Keratinocyte (primary cell): ENCODE measurements around the gene CACNA2D2.

Experiments
- EZH2 ChIP-seq: IDR thresholded peaks from one replicate; pipeline ENCODE4 v1.6.1; 2012; ENCODE audit warnings: inconsistent platforms, mild to moderate bottlenecking, low read length, moderate library complexity
- TF ChIP-seq, protein P1 (sequence below), 3 experiments: IDR thresholded peaks in 1 of 3; conservative IDR thresholded peaks in 1 of 3; optimal IDR thresholded peaks in 1 of 3; 2 replicates in 2 of 3; 3 replicates in 1 of 3; pipeline versions ENCODE3 to v1.5.1; 2011; ENCODE audit warnings: low read length in 3 of 3, mild to moderate bottlenecking in 3 of 3, moderate library complexity in 2 of 3, control low read depth in 1 of 3, inconsistent platforms in 1 of 3; ENCODE audit not compliant: insufficient read depth in 2 of 3; ENCODE audit errors: extremely low read depth in 1 of 3

DNA sequence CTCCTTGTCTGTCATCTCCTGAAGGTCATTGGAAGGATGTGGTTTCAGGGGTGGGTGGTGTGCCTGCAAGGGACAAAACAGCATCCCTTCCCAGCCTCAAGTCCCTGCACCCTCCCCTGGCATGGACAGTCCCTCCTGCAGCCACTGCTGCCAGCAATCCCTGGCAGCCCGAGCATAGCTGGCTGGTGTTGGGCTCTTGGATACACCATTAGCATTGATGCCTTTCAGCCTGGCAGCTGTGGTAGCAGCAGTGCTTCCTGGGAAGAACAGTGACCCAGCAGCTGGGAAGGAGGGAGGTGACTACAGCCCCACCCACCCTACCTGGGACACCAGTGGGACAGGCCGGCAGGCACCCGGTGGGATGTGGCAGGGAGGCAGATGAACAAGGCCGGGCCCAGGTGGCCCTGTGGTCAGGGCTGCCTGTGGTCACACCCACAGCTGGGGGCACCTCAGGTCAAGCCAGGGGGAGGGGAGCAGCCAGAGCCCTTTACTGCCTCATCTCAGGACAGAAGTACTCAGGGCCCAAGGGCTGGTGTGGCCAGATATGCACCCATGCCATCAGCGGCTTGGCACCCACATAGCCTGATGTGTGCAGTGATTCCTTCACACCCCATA is 111.2 kb downstream of the CACNA2D2 start:
- TF ChIP-seq, protein P1, sequence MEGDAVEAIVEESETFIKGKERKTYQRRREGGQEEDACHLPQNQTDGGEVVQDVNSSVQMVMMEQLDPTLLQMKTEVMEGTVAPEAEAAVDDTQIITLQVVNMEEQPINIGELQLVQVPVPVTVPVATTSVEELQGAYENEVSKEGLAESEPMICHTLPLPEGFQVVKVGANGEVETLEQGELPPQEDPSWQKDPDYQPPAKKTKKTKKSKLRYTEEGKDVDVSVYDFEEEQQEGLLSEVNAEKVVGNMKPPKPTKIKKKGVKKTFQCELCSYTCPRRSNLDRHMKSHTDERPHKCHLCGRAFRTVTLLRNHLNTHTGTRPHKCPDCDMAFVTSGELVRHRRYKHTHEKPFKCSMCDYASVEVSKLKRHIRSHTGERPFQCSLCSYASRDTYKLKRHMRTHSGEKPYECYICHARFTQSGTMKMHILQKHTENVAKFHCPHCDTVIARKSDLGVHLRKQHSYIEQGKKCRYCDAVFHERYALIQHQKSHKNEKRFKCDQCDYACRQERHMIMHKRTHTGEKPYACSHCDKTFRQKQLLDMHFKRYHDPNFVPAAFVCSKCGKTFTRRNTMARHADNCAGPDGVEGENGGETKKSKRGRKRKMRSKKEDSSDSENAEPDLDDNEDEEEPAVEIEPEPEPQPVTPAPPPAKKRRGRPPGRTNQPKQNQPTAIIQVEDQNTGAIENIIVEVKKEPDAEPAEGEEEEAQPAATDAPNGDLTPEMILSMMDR (optimal IDR thresholded peaks at IDR 0.05 in 1 of 3, IDR thresholded peaks at IDR 0.05 in 1 of 3, conservative IDR thresholded peaks at IDR 0.05 in 1 of 3; ENCODE audit: extremely low read depth in 1 of 3, insufficient read depth in 2 of 3, low read length in 3 of 3) = no peak
- no peak for TF ChIP-seq EZH2
